Ovary (tissue), 3 donors: ENCODE measurements around the gene PFKL.

ENCODE experiments used
- CTCF ChIP-seq, 3 donors: fragments of 450-650 bp in 2 of 3; fragments of 200-600 bp in 1 of 3; IDR thresholded peaks; one replicate each; pipeline versions ENCODE4 v1.5.1 to v1.8.0; 2016 to 2022; ENCODE audit warnings: antibody characterized with exemption in 3 of 3, mild to moderate bottlenecking in 1 of 3
- EP300 ChIP-seq: sonication (generic); formaldehyde crosslinking; IDR thresholded peaks from one replicate; pipeline ENCODE4 v1.6.1; 2017; ENCODE audit warnings: antibody characterized with exemption
- POLR2A ChIP-seq: fragments of 450-650 bp; IDR thresholded peaks from one replicate; pipeline ENCODE4 v1.6.1; 2017; ENCODE audit warnings: antibody characterized with exemption, mild to moderate bottlenecking, moderate library complexity
- donor health status: DM: no; HTN: no; CAD: no.

DNA sequence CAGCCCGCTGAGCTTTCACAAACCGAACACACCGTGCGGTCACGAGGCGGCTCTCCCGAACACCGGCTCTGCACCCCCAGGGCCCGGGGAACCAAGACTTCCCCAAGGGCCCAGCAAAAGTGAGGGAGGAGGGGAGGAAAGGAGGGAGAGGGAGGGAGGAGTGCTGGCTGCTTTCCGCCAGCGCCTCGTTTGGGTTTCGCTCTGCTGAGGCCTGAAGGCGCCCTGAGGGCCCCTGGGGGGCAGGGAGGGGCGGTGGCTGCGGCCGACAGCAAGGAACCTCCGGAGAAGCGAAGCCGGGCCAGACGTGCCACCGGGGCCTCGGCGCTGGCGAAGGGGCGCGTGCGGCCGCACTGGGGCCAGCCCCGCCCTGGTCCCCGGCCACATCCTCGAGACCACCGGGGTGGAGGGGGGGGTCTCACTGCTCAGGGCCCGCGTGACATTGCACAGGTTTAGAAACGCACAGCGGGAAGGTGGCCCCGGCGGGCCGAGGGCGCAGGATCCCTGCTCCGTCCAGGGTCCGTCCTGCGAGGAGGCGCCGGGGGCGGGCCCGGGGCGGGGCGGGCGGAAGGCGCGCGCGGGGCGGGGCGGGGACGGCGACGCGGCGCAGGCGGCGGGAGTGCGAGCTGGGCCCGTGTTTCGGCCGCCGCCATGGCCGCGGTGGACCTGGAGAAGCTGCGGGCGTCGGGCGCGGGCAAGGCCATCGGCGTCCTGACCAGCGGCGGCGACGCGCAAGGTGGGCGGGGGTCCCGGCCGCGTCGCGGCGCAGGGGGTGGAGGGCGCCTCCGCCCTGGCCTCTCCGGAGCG, at the start of gene PFKL:
- TF ChIP-seq CTCF (IDR thresholded peaks at IDR 0.05), result no peak
- TF ChIP-seq POLR2A, result peak; percentile 4
- TF ChIP-seq EP300, result no peak
